ENCODE data around the gene DYNLT4. TPM values are rescaled to one million over a fixed set of nuclear protein-coding genes. Genes with fewer than 3 reads are reported as not detected.

The DYNLT4 gene
- polyA plus RNA-seq, 1 of the 3 experiments (the other 2 are of a cell fraction), result 0.61 TPM

GRCh38 chr1:44832056-44832705 is 25.0 kb upstream of the DYNLT4 start (continued):
- TF ChIP-seq PBX3 (IDR thresholded peaks at IDR 0.05) (no peak), CHD2 (IDR thresholded peaks at IDR 0.05; ENCODE audit: low read length, partially characterized antibody) (no peak)

DNA sequence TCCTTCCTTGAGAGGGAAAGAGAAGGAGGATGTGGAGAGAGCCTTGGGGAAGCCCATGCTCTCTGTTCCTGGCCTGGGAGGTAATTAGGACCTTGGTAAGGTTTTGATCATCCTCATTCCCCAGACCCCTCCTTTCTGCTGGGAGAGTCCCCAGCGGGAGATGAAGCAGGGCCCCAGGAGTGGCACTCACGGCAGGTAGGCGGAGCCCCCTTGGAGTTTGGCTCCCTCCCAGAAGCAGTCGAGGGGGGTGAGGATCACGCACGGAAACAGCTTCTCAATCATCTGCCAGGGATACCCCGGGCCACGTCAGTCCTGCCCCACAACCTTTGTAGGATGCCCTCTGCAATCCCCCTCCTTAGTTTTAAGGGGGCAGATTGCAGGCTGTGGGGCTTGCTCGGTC is 24.4 kb upstream of the DYNLT4 start:
- Histone ChIP-seq H3K36me3 (replicated peaks in 1 of 2; ENCODE audit: control insufficient read depth in 1 of 2, insufficient read depth in 2 of 2, low read length in 1 of 2) (no peaks in the 10 kb centered on the region), H3K27ac (ENCODE audit: low read depth in 2 of 2, low read length in 1 of 2) (no peak overlapping the region), H3K4me2 (no peak overlapping the region), H4K20me1 (ENCODE audit: insufficient read depth) (no peaks in the 10 kb centered on the region), H3K4me3 (ENCODE audit: low read depth in 2 of 2, low read length in 1 of 2) (no peak overlapping the region), H3K4me1 (ENCODE audit: control insufficient read depth in 1 of 2, insufficient read depth in 2 of 2, low read depth in 1 of 2, low read length in 1 of 2) (peaks cover 0 to 2% of the 10 kb centered on the region in 2 experiments; a peak in 1 of 4 replicates), H2AFZ (ENCODE audit: low read depth) (no peak overlapping the region), H3K9me3 (no peaks in the 10 kb centered on the region), H3F3A (replicated peaks; ENCODE audit: insufficient read depth) (no peaks in the 10 kb centered on the region), H3K79me2 (ENCODE audit: insufficient read depth) (no peaks in the 10 kb centered on the region), H3K9ac (no peak overlapping the region), H3K9me2 (no peaks in the 10 kb centered on the region), H3K27me3 (ENCODE audit: insufficient read depth) (no peaks in the 10 kb centered on the region)
- 77% methylated on average over 4 of the region's 9 CpGs for WGBS (ENCODE audit: low lambda C conversion rate)
- CTCF ChIA-PET, result interaction anchor here (0.7 to 1.5 kb wide), 6 partner anchors 9 to 472 kb away, joined by 3 to 7 read pairs (median 4); partner anchors contain the start of genes EIF2B3, HECTD3, RNU5D-1 and UROD
- peak; percentile 31 for DNase-seq
- POLR2A ChIA-PET, result interaction anchor here (0.9 kb wide), 1 partner anchor 118 kb away, joined by 3 read pairs; no protein-coding TSS in a partner anchor
- TF ChIP-seq, protein P1, sequence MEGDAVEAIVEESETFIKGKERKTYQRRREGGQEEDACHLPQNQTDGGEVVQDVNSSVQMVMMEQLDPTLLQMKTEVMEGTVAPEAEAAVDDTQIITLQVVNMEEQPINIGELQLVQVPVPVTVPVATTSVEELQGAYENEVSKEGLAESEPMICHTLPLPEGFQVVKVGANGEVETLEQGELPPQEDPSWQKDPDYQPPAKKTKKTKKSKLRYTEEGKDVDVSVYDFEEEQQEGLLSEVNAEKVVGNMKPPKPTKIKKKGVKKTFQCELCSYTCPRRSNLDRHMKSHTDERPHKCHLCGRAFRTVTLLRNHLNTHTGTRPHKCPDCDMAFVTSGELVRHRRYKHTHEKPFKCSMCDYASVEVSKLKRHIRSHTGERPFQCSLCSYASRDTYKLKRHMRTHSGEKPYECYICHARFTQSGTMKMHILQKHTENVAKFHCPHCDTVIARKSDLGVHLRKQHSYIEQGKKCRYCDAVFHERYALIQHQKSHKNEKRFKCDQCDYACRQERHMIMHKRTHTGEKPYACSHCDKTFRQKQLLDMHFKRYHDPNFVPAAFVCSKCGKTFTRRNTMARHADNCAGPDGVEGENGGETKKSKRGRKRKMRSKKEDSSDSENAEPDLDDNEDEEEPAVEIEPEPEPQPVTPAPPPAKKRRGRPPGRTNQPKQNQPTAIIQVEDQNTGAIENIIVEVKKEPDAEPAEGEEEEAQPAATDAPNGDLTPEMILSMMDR (IDR thresholded peaks at IDR 0.05), result no peak
- TF ChIP-seq NRF1 (IDR thresholded peaks at IDR 0.05; ENCODE audit: low read depth, low read length) (no peak), MXI1 (IDR thresholded peaks at IDR 0.05; ENCODE audit: low read depth, low read length) (no peak)

- no peaks in the 10 kb centered on the region for H3K79me2 ChIP-seq (ENCODE audit: insufficient read depth)
- peak; percentile 25 for DNase-seq
- no peak overlapping the region for H3K4me3 ChIP-seq (ENCODE audit: low read depth in 2 of 2, low read length in 1 of 2)
- ChIA-PET CTCF (interaction anchor here (0.7 to 2.2 kb wide), 6 partner anchors 9 to 662 kb away, joined by 3 to 7 read pairs (median 4); partner anchors contain the start of genes EIF2B3, HECTD3, RNU5D-1 and UROD), POLR2A (interaction anchor here (0.9 to 1.2 kb wide), 2 partner anchors 9 to 119 kb away, joined by 3 to 4 read pairs; no protein-coding TSS in a partner anchor)
- H3K9ac ChIP-seq, result no peak overlapping the region
- H3K27me3 ChIP-seq (ENCODE audit: insufficient read depth), result no peaks in the 10 kb centered on the region
- 93% methylated on average over 9 of the region's 10 CpGs for WGBS (ENCODE audit: low lambda C conversion rate)
- no peak overlapping the region for H3K4me2 ChIP-seq
- H3K36me3 ChIP-seq (replicated peaks in 1 of 2; ENCODE audit: control insufficient read depth in 1 of 2, insufficient read depth in 2 of 2, low read length in 1 of 2), result no peaks in the 10 kb centered on the region
- peaks cover 0 to under 1% of the 10 kb centered on the region in 2 experiments; a peak in 1 of 4 replicates for H3K4me1 ChIP-seq (ENCODE audit: control insufficient read depth in 1 of 2, insufficient read depth in 2 of 2, low read depth in 1 of 2, low read length in 1 of 2)
- no peak overlapping the region for H2AFZ ChIP-seq (ENCODE audit: low read depth)
- no peaks in the 10 kb centered on the region for H3K9me3 ChIP-seq
- no peaks in the 10 kb centered on the region for H4K20me1 ChIP-seq (ENCODE audit: insufficient read depth)
- H3K27ac ChIP-seq (ENCODE audit: low read depth in 2 of 2, low read length in 1 of 2), result no peak overlapping the region
- H3K9me2 ChIP-seq, result no peaks in the 10 kb centered on the region
- H3F3A ChIP-seq (replicated peaks; ENCODE audit: insufficient read depth), result no peaks in the 10 kb centered on the region
- TF ChIP-seq RAD21 (IDR thresholded peaks at IDR 0.05; ENCODE audit: low read length) (no peak), EP300 (IDR thresholded peaks at IDR 0.05; ENCODE audit: borderline replicate concordance in 1 of 2, low read depth in 1 of 2, low read length in 1 of 2) (no peak), PBX3 (IDR thresholded peaks at IDR 0.05) (no peak), TCF12 (IDR thresholded peaks at IDR 0.05) (no peak), JUND (IDR thresholded peaks at IDR 0.05) (no peak), NFIC (IDR thresholded peaks at IDR 0.05; ENCODE audit: borderline replicate concordance) (no peak), EZH2phosphoT487 (IDR thresholded peaks at IDR 0.05; ENCODE audit: borderline replicate concordance, low read depth) (no peak)
- TF ChIP-seq, protein P2, sequence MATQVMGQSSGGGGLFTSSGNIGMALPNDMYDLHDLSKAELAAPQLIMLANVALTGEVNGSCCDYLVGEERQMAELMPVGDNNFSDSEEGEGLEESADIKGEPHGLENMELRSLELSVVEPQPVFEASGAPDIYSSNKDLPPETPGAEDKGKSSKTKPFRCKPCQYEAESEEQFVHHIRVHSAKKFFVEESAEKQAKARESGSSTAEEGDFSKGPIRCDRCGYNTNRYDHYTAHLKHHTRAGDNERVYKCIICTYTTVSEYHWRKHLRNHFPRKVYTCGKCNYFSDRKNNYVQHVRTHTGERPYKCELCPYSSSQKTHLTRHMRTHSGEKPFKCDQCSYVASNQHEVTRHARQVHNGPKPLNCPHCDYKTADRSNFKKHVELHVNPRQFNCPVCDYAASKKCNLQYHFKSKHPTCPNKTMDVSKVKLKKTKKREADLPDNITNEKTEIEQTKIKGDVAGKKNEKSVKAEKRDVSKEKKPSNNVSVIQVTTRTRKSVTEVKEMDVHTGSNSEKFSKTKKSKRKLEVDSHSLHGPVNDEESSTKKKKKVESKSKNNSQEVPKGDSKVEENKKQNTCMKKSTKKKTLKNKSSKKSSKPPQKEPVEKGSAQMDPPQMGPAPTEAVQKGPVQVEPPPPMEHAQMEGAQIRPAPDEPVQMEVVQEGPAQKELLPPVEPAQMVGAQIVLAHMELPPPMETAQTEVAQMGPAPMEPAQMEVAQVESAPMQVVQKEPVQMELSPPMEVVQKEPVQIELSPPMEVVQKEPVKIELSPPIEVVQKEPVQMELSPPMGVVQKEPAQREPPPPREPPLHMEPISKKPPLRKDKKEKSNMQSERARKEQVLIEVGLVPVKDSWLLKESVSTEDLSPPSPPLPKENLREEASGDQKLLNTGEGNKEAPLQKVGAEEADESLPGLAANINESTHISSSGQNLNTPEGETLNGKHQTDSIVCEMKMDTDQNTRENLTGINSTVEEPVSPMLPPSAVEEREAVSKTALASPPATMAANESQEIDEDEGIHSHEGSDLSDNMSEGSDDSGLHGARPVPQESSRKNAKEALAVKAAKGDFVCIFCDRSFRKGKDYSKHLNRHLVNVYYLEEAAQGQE (IDR thresholded peaks at IDR 0.05; ENCODE audit: low read depth, low read length), result no peak
- TF ChIP-seq, protein P3, sequence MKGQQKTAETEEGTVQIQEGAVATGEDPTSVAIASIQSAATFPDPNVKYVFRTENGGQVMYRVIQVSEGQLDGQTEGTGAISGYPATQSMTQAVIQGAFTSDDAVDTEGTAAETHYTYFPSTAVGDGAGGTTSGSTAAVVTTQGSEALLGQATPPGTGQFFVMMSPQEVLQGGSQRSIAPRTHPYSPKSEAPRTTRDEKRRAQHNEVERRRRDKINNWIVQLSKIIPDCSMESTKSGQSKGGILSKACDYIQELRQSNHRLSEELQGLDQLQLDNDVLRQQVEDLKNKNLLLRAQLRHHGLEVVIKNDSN (IDR thresholded peaks at IDR 0.05; ENCODE audit: borderline replicate concordance, low read depth), result no peak
These were observed 23.8 kb upstream of the DYNLT4 start for GRCh38 chr1:44830900-44831304.
